CD14-positive monocyte (primary cell): ENCODE data around the gene YWHAB. TPM values are rescaled to one million over a fixed set of nuclear protein-coding genes. Genes with fewer than 3 reads are reported as not detected.

Source experiments
- DNase-seq, 3 donors: peaks; one replicate each; pipeline ENCODE4 v3.0.0-alpha.2; 2011 to 2022
- H2AFZ ChIP-seq: 2 replicates; pipeline ENCODE4 v1.6.0; 2012; ENCODE audit warnings: mild to moderate bottlenecking, low read depth, low read length, inconsistent platforms; ENCODE audit not compliant: insufficient read depth, poor library complexity, severe bottlenecking
- H3K27ac ChIP-seq, 2 donors: 1 replicate in 1 of 2; 2 replicates in 1 of 2; pipeline ENCODE4 v1.5.1; 2012 to 2013; ENCODE audit warnings: low read length in 2 of 2, control low read depth in 1 of 2, inconsistent platforms in 1 of 2, low read depth in 1 of 2, mild to moderate bottlenecking in 1 of 2
- H3K27me3 ChIP-seq, 2 donors: one replicate each; pipeline versions ENCODE4 v1.6.0 to v1.6.1; 2011 to 2013; ENCODE audit warnings: low read length in 2 of 2; ENCODE audit not compliant: control insufficient read depth in 2 of 2, insufficient read depth in 2 of 2
- H3K36me3 ChIP-seq, 2 donors: replicated peaks in 1 of 2; 1 replicate in 1 of 2; 2 replicates in 1 of 2; pipeline versions ENCODE4 v1.5.1 to v1.6.1; 2012 to 2013; ENCODE audit warnings: low read length in 2 of 2, control low read depth in 1 of 2, inconsistent platforms in 1 of 2, mild to moderate bottlenecking in 1 of 2; ENCODE audit not compliant: insufficient read depth in 2 of 2, control insufficient read depth in 1 of 2
- H3K4me1 ChIP-seq, 2 donors: 1 replicate in 1 of 2; 2 replicates in 1 of 2; pipeline versions ENCODE4 v1.5.1 to v1.6.1; 2012 to 2013; ENCODE audit warnings: low read length in 2 of 2, control low read depth in 1 of 2, inconsistent platforms in 1 of 2, mild to moderate bottlenecking in 1 of 2, moderate library complexity in 1 of 2; ENCODE audit not compliant: insufficient read depth in 2 of 2, control insufficient read depth in 1 of 2
- H3K4me2 ChIP-seq: replicated peaks from 2 replicates; pipeline ENCODE3; 2012; ENCODE audit warnings: low read length, moderate library complexity, mild to moderate bottlenecking; ENCODE audit not compliant: poor library complexity, severe bottlenecking; ENCODE audit errors: extremely low read depth
- H3K4me3 ChIP-seq, 3 experiments: fragments of 200-600 bp in 1 of 3; sonication (generic) in 1 of 3; replicated peaks in 1 of 3; 1 replicate in 2 of 3; 2 replicates in 1 of 3; pipeline ENCODE4 v1.5.1; 2011 to 2013; ENCODE audit warnings: low read length in 3 of 3, mild to moderate bottlenecking in 3 of 3, control low read depth in 2 of 3, low read depth in 2 of 3, inconsistent platforms in 1 of 3, moderate library complexity in 1 of 3
- H3K79me2 ChIP-seq: 2 replicates; pipeline ENCODE4 v1.6.0; 2012; ENCODE audit warnings: mild to moderate bottlenecking, control low read depth, inconsistent platforms, low read length, moderate library complexity; ENCODE audit not compliant: insufficient read depth
- H3K9ac ChIP-seq: 2 replicates; pipeline ENCODE4 v1.6.0; 2017; ENCODE audit warnings: low read length, mild to moderate bottlenecking; ENCODE audit not compliant: insufficient read depth, poor library complexity, severe bottlenecking
- H3K9me3 ChIP-seq, 2 donors: replicated peaks in 1 of 2; 1 replicate in 1 of 2; 2 replicates in 1 of 2; pipeline versions ENCODE4 v1.5.1 to v1.6.1; 2012 to 2013; ENCODE audit warnings: low read length in 2 of 2, control low read depth in 1 of 2; ENCODE audit not compliant: control insufficient read depth in 1 of 2, insufficient read depth in 1 of 2
- H4K20me1 ChIP-seq: 2 replicates; pipeline ENCODE4 v1.6.0; 2012; ENCODE audit warnings: mild to moderate bottlenecking, low read length, control low read depth, moderate library complexity; ENCODE audit not compliant: insufficient read depth
- H3K27ac Mint-ChIP-seq, 7 donors: one replicate each; pipeline ENCODE4 v1.8.0; 2020; ENCODE audit warnings: mild to moderate bottlenecking in 7 of 7, mixed read lengths in 7 of 7, moderate library complexity in 6 of 7, inconsistent platforms in 2 of 7
- H3K27me3 Mint-ChIP-seq, 3 donors: one replicate each; pipeline ENCODE4 v1.8.0; 2021 to 2022; ENCODE audit warnings: low read depth in 3 of 3, mild to moderate bottlenecking in 3 of 3, mixed read lengths in 3 of 3, moderate library complexity in 3 of 3, inconsistent platforms in 1 of 3
- H3K36me3 Mint-ChIP-seq, 2 donors: one replicate each; pipeline ENCODE4 v1.8.0; 2020; ENCODE audit warnings: mixed read lengths in 2 of 2, inconsistent platforms in 1 of 2, mild to moderate bottlenecking in 1 of 2
- H3K4me1 Mint-ChIP-seq: one replicate; pipeline ENCODE4 v1.8.0; 2020; ENCODE audit warnings: mild to moderate bottlenecking, mixed read lengths
- H3K4me3 Mint-ChIP-seq, 2 donors: one replicate each; pipeline ENCODE4 v1.8.0; 2020; ENCODE audit warnings: mild to moderate bottlenecking in 2 of 2, mixed read lengths in 2 of 2, moderate library complexity in 1 of 2
- H3K9me3 Mint-ChIP-seq, 7 donors: one replicate each; pipeline ENCODE4 v1.8.0; 2020 to 2022; ENCODE audit warnings: mixed read lengths in 7 of 7, mild to moderate bottlenecking in 6 of 7, moderate library complexity in 6 of 7, inconsistent platforms in 2 of 7
- CTCF ChIP-seq: fragments of 200-600 bp; IDR thresholded peaks from one replicate; pipeline ENCODE4 v1.8.0; 2022; ENCODE audit warnings: antibody characterized with exemption, mild to moderate bottlenecking
- WGBS: methylation state at CpG from one replicate; pipeline ENCODE4 v1.1.5; 2013; ENCODE audit warnings: missing lambda C conversion rate; ENCODE audit not compliant: insufficient coverage; 5-methylcytosine and 5-hydroxymethylcytosine counted together
- intact Hi-C, 2 donors: fragments of 100-400 bp; cut with micrococcal nuclease; formaldehyde crosslinking; loops; one replicate each; pipeline versions ENCODE4 v1.15.0 to v1.15.1; 2023
- polyA plus RNA-seq, 3 donors: library from polyadenylated mRNA; depleted of rRNA in 1 of 3; unstranded in 2 of 3; stranded (reverse) in 1 of 3; fragments of 300-500 nt in 2 of 3; fragments of >200 nt in 1 of 3; fragmentation: Illumina TruSeq in 2 of 3; gene quantifications; 1 replicate in 2 of 3; 2 replicates in 1 of 3; pipeline ENCODE4 v1.2.3, GENCODE V29; 2012 to 2021

The YWHAB gene
- polyA plus RNA-seq, 3 donors, result 126 to 654 (median 504) TPM

GRCh38 chr20:44904377-44904776 is 18.9 kb downstream of the YWHAB start:
- no peak overlapping the region for H3K27ac ChIP-seq
- H3K36me3 Mint-ChIP-seq, result peaks cover 75 to 88% of the 10 kb centered on the region in 2 donors
- no peak for TF ChIP-seq CTCF
- H3K79me2 ChIP-seq, result peaks cover 60% of the 10 kb centered on the region
- H3K9me3 Mint-ChIP-seq, result no peaks in the 10 kb centered on the region
- H3K4me3 ChIP-seq, result no peak overlapping the region
- H3K9me3 ChIP-seq, result no peaks in the 10 kb centered on the region
- DNase-seq, result no peak
- H3K4me3 Mint-ChIP-seq, result no peak overlapping the region
- H3K9ac ChIP-seq, result no peak overlapping the region
- no peak overlapping the region for H3K4me2 ChIP-seq
- intact Hi-C loops, result no loop called here
- H3K4me1 Mint-ChIP-seq, result peaks cover 17% of the 10 kb centered on the region
- no CpG with 5 or more reads among the region's 5 CpGs for WGBS
- H3K27me3 ChIP-seq, result no peaks in the 10 kb centered on the region
- peaks cover 0 to 1% (median 0%) of the 10 kb centered on the region in 3 donors for H3K27me3 Mint-ChIP-seq
- H3K4me1 ChIP-seq, result peaks cover 5 to 9% of the 10 kb centered on the region in 2 donors
- H3K27ac Mint-ChIP-seq, result no peak overlapping the region
- peaks cover 100% of the 10 kb centered on the region for H4K20me1 ChIP-seq
- no peak overlapping the region for H2AFZ ChIP-seq
- H3K36me3 ChIP-seq, result peaks cover 71 to 93% of the 10 kb centered on the region in 2 donors

GRCh38 chr20:44908987-44909871 is 23.7 kb downstream of the YWHAB start:
- Histone ChIP-seq H3K4me2 (peak overlapping the region; percentile 84), H3K4me1 (peaks cover 19 to 24% of the 10 kb centered on the region in 2 donors), H3K36me3 (peaks cover 38 to 47% of the 10 kb centered on the region in 2 donors), H3K9ac (peak overlapping the region; percentile 54), H3K79me2 (peaks cover 14% of the 10 kb centered on the region), H3K27ac (peak overlapping the region in 1 of 2 donors; percentile 59), H3K9me3 (no peaks in the 10 kb centered on the region), H4K20me1 (peaks cover 57% of the 10 kb centered on the region), H3K4me3 (peak overlapping the region; percentile 36 to 79 (median 41)), H2AFZ (peak overlapping the region; percentile 63), H3K27me3 (no peaks in the 10 kb centered on the region)
- H3K27ac Mint-ChIP-seq, result peak overlapping the region in 6 of 7 donors; percentile 24 to 81 (median 50)
- no peak for DNase-seq
- peak overlapping the region; percentile 89 to 93 for H3K4me3 Mint-ChIP-seq
- TF ChIP-seq CTCF, result no peak
- H3K27me3 Mint-ChIP-seq, result no peaks in the 10 kb centered on the region
- no peaks in the 10 kb centered on the region for H3K9me3 Mint-ChIP-seq
- WGBS, result 14% methylated on average over 9 of the region's 14 CpGs
- peaks cover 30% of the 10 kb centered on the region for H3K4me1 Mint-ChIP-seq
- peaks cover 53 to 57% of the 10 kb centered on the region in 2 donors for H3K36me3 Mint-ChIP-seq
- intact Hi-C loops, result no loop called here
